ENCODE results near the gene FLT3.

FLT3 gene

GRCh38 chr13:27980280-27980998 lies 119.9 kb downstream of the FLT3 start:
- Histone ChIP-seq H3K27ac (ENCODE audit: low read length) (no peak overlapping the region), H3K9ac (ENCODE audit: low read length in 2 of 2) (no peak overlapping the region), H3K4me3 (ENCODE audit: low read length in 2 of 2) (no peak overlapping the region), H3K36me3 (ENCODE audit: control insufficient read depth in 2 of 2, insufficient read depth in 2 of 2, low read length in 2 of 2) (no peaks in the 10 kb centered on the region), H3K4me1 (ENCODE audit: control insufficient read depth, insufficient read depth, low read length) (peaks cover 19% of the 10 kb centered on the region), H3K27me3 (ENCODE audit: control insufficient read depth in 1 of 2, insufficient read depth in 2 of 2, low read length in 2 of 2) (peaks cover 68 to 78% of the 10 kb centered on the region in 2 donors), H3K9me3 (ENCODE audit: control insufficient read depth in 2 of 2, low read length in 2 of 2) (no peaks in the 10 kb centered on the region)

GRCh38 chr13:27979765-27980279 lies 120.6 kb downstream of the FLT3 start:
- Histone ChIP-seq H3K27me3 (ENCODE audit: control insufficient read depth in 1 of 2, insufficient read depth in 2 of 2, low read length in 2 of 2) (peaks cover 69 to 80% of the 10 kb centered on the region in 2 donors), H3K27ac (ENCODE audit: low read length) (no peak overlapping the region)

DNA sequence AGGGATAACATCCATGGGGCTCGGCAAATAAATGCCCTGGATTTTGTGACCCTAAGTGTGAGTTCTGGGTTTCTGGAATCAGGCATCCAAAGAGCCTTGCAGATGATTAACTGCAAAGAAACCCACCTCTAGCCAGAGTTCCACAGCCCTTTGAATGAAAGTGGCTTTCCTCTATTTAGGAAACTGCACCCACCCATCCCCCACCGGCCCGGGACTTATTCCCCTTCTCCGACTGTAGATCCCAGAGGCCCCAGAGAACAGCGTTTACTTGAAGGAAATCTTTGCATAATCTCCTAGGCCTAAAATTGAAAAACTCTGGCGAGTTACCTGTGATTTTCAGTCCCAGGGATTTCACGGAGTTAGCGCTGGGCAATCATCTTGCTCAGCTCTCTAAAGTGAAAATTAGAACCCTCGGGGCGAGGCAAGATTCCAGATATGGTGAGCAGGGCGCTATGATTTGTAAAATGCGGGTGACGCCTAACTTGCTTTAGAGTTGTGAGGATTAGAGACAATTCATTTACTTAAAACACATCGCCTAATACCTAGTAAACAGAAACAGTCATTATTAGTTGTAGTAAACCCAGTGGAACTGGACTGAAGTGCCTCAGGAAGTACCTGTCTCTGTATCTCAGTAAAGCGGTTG lies 121.3 kb downstream of the FLT3 start:
- H3K4me1 ChIP-seq (ENCODE audit: control insufficient read depth, insufficient read depth, low read length) = peaks cover 19% of the 10 kb centered on the region
- H3K9me3 ChIP-seq (ENCODE audit: control insufficient read depth in 2 of 2, low read length in 2 of 2) = no peaks in the 10 kb centered on the region
- peak overlapping the region in 1 of 2 donors; percentile 19 for H3K4me3 ChIP-seq (ENCODE audit: low read length in 2 of 2)
- no peak overlapping the region for H3K9ac ChIP-seq (ENCODE audit: low read length in 2 of 2)
- H3K27ac ChIP-seq (ENCODE audit: low read length) = no peak overlapping the region
- H3K27me3 ChIP-seq (ENCODE audit: control insufficient read depth in 1 of 2, insufficient read depth in 2 of 2, low read length in 2 of 2) = peaks cover 75 to 87% of the 10 kb centered on the region in 2 donors
- no peaks in the 10 kb centered on the region for H3K36me3 ChIP-seq (ENCODE audit: control insufficient read depth in 2 of 2, insufficient read depth in 2 of 2, low read length in 2 of 2)

More at GRCh38 chr13:27979765-27980279, 120.6 kb downstream of the FLT3 start:
- no peaks in the 10 kb centered on the region for H3K9me3 ChIP-seq (ENCODE audit: control insufficient read depth in 2 of 2, low read length in 2 of 2)
- peaks cover 19% of the 10 kb centered on the region for H3K4me1 ChIP-seq (ENCODE audit: control insufficient read depth, insufficient read depth, low read length)
- H3K9ac ChIP-seq (ENCODE audit: low read length in 2 of 2) = no peak overlapping the region
- no peaks in the 10 kb centered on the region for H3K36me3 ChIP-seq (ENCODE audit: control insufficient read depth in 2 of 2, insufficient read depth in 2 of 2, low read length in 2 of 2)
- H3K4me3 ChIP-seq (ENCODE audit: low read length in 2 of 2) = peak overlapping the region in 1 of 2 donors; percentile 19

GRCh38 chr13:27978301-27978968 lies 121.9 kb downstream of the FLT3 start:
- Histone ChIP-seq H3K27ac (ENCODE audit: low read length) (no peak overlapping the region), H3K36me3 (ENCODE audit: control insufficient read depth in 2 of 2, insufficient read depth in 2 of 2, low read length in 2 of 2) (no peaks in the 10 kb centered on the region), H3K4me1 (ENCODE audit: control insufficient read depth, insufficient read depth, low read length) (peaks cover 19% of the 10 kb centered on the region), H3K4me3 (ENCODE audit: low read length in 2 of 2) (no peak overlapping the region), H3K27me3 (ENCODE audit: control insufficient read depth in 1 of 2, insufficient read depth in 2 of 2, low read length in 2 of 2) (peaks cover 79 to 85% of the 10 kb centered on the region in 2 donors), H3K9me3 (ENCODE audit: control insufficient read depth in 2 of 2, low read length in 2 of 2) (no peaks in the 10 kb centered on the region), H3K9ac (ENCODE audit: low read length in 2 of 2) (no peak overlapping the region)

DNA sequence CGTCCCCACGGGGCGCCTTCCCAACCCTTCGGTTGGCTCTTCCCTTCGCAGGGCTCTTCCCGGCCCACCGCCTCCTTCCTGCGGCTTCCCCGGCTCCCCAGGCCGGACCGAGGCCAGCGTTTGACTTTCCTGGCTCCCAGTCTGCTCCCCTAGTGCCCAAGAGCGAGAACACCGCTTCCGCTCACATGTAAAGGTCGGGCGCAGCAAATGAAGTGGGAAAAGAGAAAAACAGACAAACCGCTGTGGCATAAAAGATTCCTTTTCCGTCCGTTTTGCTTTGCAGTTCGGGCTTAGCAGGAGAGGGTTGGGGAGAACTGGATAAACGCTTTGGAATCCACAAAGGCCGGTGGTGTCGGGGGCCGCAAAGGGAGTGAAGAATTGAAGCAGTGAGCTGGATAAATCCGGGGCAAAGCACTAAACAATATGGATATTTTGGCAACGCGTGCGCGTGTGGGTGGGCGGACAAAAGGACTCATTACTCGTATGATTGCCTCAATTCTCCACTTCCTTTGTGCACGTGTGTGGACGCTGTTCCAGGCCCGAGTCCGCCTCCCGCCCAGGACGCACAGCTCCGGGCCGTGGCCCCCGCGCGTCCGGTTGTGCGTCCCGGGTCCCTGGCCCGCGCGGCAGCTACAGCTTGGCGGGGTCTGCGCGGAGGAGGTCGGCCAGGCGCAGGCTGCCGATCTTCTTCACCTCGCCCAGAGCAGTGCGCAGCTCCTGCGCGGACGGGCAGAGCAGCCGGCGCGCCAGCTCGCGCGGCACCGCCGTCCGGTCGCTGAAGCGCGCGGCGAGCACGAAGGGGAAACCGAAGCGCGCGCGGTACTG lies 122.7 kb downstream of the FLT3 start:
- no peak overlapping the region for H3K4me3 ChIP-seq (ENCODE audit: low read length in 2 of 2)
- H3K9ac ChIP-seq (ENCODE audit: low read length in 2 of 2) = no peak overlapping the region
- no peaks in the 10 kb centered on the region for H3K36me3 ChIP-seq (ENCODE audit: control insufficient read depth in 2 of 2, insufficient read depth in 2 of 2, low read length in 2 of 2)

GRCh38 chr13:27976362-27977091 lies 123.8 kb downstream of the FLT3 start:
- Histone ChIP-seq H3K9me3 (ENCODE audit: control insufficient read depth in 2 of 2, low read length in 2 of 2) (no peaks in the 10 kb centered on the region), H3K27me3 (ENCODE audit: control insufficient read depth in 1 of 2, insufficient read depth in 2 of 2, low read length in 2 of 2) (peaks cover 79 to 87% of the 10 kb centered on the region in 2 donors), H3K36me3 (ENCODE audit: control insufficient read depth in 2 of 2, insufficient read depth in 2 of 2, low read length in 2 of 2) (no peaks in the 10 kb centered on the region), H3K4me1 (ENCODE audit: control insufficient read depth, insufficient read depth, low read length) (peaks cover 19% of the 10 kb centered on the region), H3K9ac (ENCODE audit: low read length in 2 of 2) (no peak overlapping the region), H3K27ac (ENCODE audit: low read length) (no peak overlapping the region), H3K4me3 (ENCODE audit: low read length in 2 of 2) (no peak overlapping the region)

More for the DNA sequence above, 122.7 kb downstream of the FLT3 start:
- peaks cover 19% of the 10 kb centered on the region for H3K4me1 ChIP-seq (ENCODE audit: control insufficient read depth, insufficient read depth, low read length)
- no peaks in the 10 kb centered on the region for H3K9me3 ChIP-seq (ENCODE audit: control insufficient read depth in 2 of 2, low read length in 2 of 2)
- no peak overlapping the region for H3K27ac ChIP-seq (ENCODE audit: low read length)
- peaks cover 77 to 86% of the 10 kb centered on the region in 2 donors for H3K27me3 ChIP-seq (ENCODE audit: control insufficient read depth in 1 of 2, insufficient read depth in 2 of 2, low read length in 2 of 2)

GRCh38 chr13:27975564-27976361 lies 124.6 kb downstream of the FLT3 start:
- H3K4me3 ChIP-seq (ENCODE audit: low read length in 2 of 2) = no peak overlapping the region
- H3K27ac ChIP-seq (ENCODE audit: low read length) = no peak overlapping the region
- no peaks in the 10 kb centered on the region for H3K36me3 ChIP-seq (ENCODE audit: control insufficient read depth in 2 of 2, insufficient read depth in 2 of 2, low read length in 2 of 2)
- peaks cover 19% of the 10 kb centered on the region for H3K4me1 ChIP-seq (ENCODE audit: control insufficient read depth, insufficient read depth, low read length)
- no peak overlapping the region for H3K9ac ChIP-seq (ENCODE audit: low read length in 2 of 2)
- no peaks in the 10 kb centered on the region for H3K9me3 ChIP-seq (ENCODE audit: control insufficient read depth in 2 of 2, low read length in 2 of 2)
- peaks cover 79 to 87% of the 10 kb centered on the region in 2 donors for H3K27me3 ChIP-seq (ENCODE audit: control insufficient read depth in 1 of 2, insufficient read depth in 2 of 2, low read length in 2 of 2)

DNA sequence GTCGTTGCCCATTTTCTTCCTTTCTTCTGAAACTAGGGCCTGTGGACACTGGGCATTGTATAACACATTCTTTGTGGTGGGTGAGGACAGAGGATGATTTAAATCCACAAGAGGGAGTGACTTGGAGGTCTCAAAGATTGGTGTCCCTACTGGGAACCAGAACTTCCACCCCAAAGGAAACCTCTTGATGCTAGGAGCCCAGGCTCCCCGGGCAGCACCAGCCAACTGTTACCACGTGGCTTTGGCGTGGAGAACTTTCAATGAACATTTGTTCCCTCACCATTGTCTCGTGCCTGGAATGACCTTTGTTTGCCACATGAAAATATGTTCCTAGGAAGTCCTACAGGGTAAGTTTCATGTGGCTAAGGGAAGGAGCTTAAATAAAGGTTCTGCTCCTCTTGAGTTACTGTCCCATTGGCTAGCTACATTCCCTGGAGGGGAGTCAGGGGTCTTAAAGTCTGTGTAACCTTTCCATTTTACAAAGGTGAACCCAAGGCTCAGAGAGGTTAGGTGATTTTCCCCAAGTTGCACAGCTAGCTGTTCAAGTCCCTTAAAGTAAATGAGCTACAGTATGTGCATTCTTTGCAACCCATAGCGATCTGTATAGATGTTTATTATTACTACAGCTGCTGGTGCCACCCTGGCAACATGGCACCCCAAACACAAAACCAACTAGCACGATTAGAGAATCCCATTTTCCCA lies 126.3 kb downstream of the FLT3 start:
- H3K4me1 ChIP-seq (ENCODE audit: control insufficient read depth, insufficient read depth, low read length) = peaks cover 8% of the 10 kb centered on the region

GRCh38 chr13:27973291-27973690 lies 127.1 kb downstream of the FLT3 start:
- no peak overlapping the region for H3K27ac ChIP-seq (ENCODE audit: low read length)
- H3K36me3 ChIP-seq (ENCODE audit: control insufficient read depth in 2 of 2, insufficient read depth in 2 of 2, low read length in 2 of 2) = no peaks in the 10 kb centered on the region
- H3K4me1 ChIP-seq (ENCODE audit: control insufficient read depth, insufficient read depth, low read length) = peaks cover 12% of the 10 kb centered on the region
- no peaks in the 10 kb centered on the region for H3K9me3 ChIP-seq (ENCODE audit: control insufficient read depth in 2 of 2, low read length in 2 of 2)
- H3K27me3 ChIP-seq (ENCODE audit: control insufficient read depth in 1 of 2, insufficient read depth in 2 of 2, low read length in 2 of 2) = peaks cover 75 to 87% of the 10 kb centered on the region in 2 donors
- no peak overlapping the region for H3K4me3 ChIP-seq (ENCODE audit: low read length in 2 of 2)
- no peak overlapping the region for H3K9ac ChIP-seq (ENCODE audit: low read length in 2 of 2)

More for the DNA sequence above, 126.3 kb downstream of the FLT3 start:
- Histone ChIP-seq H3K9me3 (ENCODE audit: control insufficient read depth in 2 of 2, low read length in 2 of 2) (no peaks in the 10 kb centered on the region), H3K27me3 (ENCODE audit: control insufficient read depth in 1 of 2, insufficient read depth in 2 of 2, low read length in 2 of 2) (peaks cover 76 to 85% of the 10 kb centered on the region in 2 donors), H3K4me3 (ENCODE audit: low read length in 2 of 2) (no peak overlapping the region), H3K36me3 (ENCODE audit: control insufficient read depth in 2 of 2, insufficient read depth in 2 of 2, low read length in 2 of 2) (no peaks in the 10 kb centered on the region), H3K27ac (ENCODE audit: low read length) (no peak overlapping the region), H3K9ac (ENCODE audit: low read length in 2 of 2) (no peak overlapping the region)

Measured in stomach smooth muscle (tissue), 2 donors.